HCT116 (cell line): ENCODE results near the gene TJP1. TPM values are rescaled to one million over a fixed set of nuclear protein-coding genes. Genes with fewer than 3 reads are reported as not detected.

Experiments
- ATF3 ChIP-seq: IDR thresholded peaks from 2 replicates; pipeline ENCODE4 v1.6.1; 2012
- CBX3 ChIP-seq: IDR thresholded peaks from 2 replicates; pipeline ENCODE4 v1.6.1; 2012; ENCODE audit warnings: low read depth
- CTCF ChIP-seq, 3 experiments: fragments of 200-600 bp in 1 of 3; sonication (generic) in 1 of 3; IDR thresholded peaks in 2 of 3; conservative IDR thresholded peaks in 1 of 3; 2 replicates each; pipeline ENCODE4 v1.5.1; 2012 to 2017; ENCODE audit warnings: low read depth in 2 of 3, low read length in 2 of 3, antibody characterized with exemption in 1 of 3, borderline replicate concordance in 1 of 3, control low read depth in 1 of 3, mild to moderate bottlenecking in 1 of 3, mixed read lengths in 1 of 3, mixed run types in 1 of 3, moderate library complexity in 1 of 3; ENCODE audit not compliant: insufficient read depth in 1 of 3
- MAX ChIP-seq: IDR thresholded peaks from 2 replicates; pipeline ENCODE4 v1.6.1; 2012
- POLR2A ChIP-seq: IDR thresholded peaks from 2 replicates; pipeline ENCODE4 v1.7.0; 2011; ENCODE audit warnings: borderline replicate concordance; ENCODE audit not compliant: insufficient read depth, insufficient read length; ENCODE audit errors: extremely low read depth
- SP1 ChIP-seq: IDR thresholded peaks from 2 replicates; pipeline ENCODE4 v1.6.1; 2012; ENCODE audit warnings: low read depth
- TCF7L2 ChIP-seq: IDR thresholded peaks from 2 replicates; pipeline ENCODE4 v1.7.0; 2011; ENCODE audit warnings: borderline replicate concordance, inconsistent platforms; ENCODE audit not compliant: insufficient read depth, insufficient read length; ENCODE audit errors: extremely low read depth
- YY1 ChIP-seq: IDR thresholded peaks from 2 replicates; pipeline ENCODE4 v1.6.1; 2011; ENCODE audit warnings: low read length, low read depth, moderate library complexity, mild to moderate bottlenecking; ENCODE audit not compliant: insufficient replicate concordance; ENCODE audit errors: extremely low read depth
- ZFX ChIP-seq: fragments of 450-650 bp; IDR thresholded peaks from 2 replicates; pipeline ENCODE4 v1.6.1; 2017
- total RNA-seq: library from RNA; stranded (reverse); gene quantifications from one replicate; pipeline ENCODE4 v1.2.1, GENCODE V29; 2021; ENCODE audit not compliant: unreplicated experiment
- TF ChIP-seq, protein P1 (sequence below): IDR thresholded peaks from 2 replicates; pipeline ENCODE4 v1.6.1; 2011; ENCODE audit warnings: mild to moderate bottlenecking, low read length, moderate library complexity; ENCODE audit not compliant: insufficient replicate concordance; ENCODE audit errors: extremely low read depth

TJP1 gene
- total RNA-seq, 1 experiment from 2014 or later, result 83.6 TPM

GRCh38 chr15:29795610-29796009 is 26.7 kb downstream of the TJP1 start (continued):
- TF ChIP-seq, protein P1, sequence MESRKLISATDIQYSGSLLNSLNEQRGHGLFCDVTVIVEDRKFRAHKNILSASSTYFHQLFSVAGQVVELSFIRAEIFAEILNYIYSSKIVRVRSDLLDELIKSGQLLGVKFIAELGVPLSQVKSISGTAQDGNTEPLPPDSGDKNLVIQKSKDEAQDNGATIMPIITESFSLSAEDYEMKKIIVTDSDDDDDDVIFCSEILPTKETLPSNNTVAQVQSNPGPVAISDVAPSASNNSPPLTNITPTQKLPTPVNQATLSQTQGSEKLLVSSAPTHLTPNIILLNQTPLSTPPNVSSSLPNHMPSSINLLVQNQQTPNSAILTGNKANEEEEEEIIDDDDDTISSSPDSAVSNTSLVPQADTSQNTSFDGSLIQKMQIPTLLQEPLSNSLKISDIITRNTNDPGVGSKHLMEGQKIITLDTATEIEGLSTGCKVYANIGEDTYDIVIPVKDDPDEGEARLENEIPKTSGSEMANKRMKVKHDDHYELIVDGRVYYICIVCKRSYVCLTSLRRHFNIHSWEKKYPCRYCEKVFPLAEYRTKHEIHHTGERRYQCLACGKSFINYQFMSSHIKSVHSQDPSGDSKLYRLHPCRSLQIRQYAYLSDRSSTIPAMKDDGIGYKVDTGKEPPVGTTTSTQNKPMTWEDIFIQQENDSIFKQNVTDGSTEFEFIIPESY, result no peak
- TF ChIP-seq YY1 (no peak), ZFX (no peak), POLR2A (no peak), ATF3 (no peak), TCF7L2 (no peak), CBX3 (no peak), MAX (no peak), CTCF (IDR thresholded peaks at IDR 0.05 in 2 of 3, conservative IDR thresholded peaks at IDR 0.05 in 1 of 3; ENCODE audit: borderline replicate concordance in 1 of 3, insufficient read depth in 1 of 3, low read depth in 2 of 3, low read length in 2 of 3) (no peak), SP1 (no peak)
